Stimulated activated CD8-positive, alpha-beta memory T cell treated with anti-CD3 and anti-CD28 coated beads, Interleukin-15, amount 100 ng/mL, for 4 hours (primary cell): ENCODE results near the gene TAS1R3.
A peak's percentile ranks its signal among the peaks of the same experiment; 100 is the strongest.

ENCODE experiments used
- DNase-seq, 2 donors: peaks; one replicate each; pipeline ENCODE4 v3.0.0-alpha.2; 2020; ENCODE audit warnings: low read depth in 2 of 2

Gene TAS1R3

DNA sequence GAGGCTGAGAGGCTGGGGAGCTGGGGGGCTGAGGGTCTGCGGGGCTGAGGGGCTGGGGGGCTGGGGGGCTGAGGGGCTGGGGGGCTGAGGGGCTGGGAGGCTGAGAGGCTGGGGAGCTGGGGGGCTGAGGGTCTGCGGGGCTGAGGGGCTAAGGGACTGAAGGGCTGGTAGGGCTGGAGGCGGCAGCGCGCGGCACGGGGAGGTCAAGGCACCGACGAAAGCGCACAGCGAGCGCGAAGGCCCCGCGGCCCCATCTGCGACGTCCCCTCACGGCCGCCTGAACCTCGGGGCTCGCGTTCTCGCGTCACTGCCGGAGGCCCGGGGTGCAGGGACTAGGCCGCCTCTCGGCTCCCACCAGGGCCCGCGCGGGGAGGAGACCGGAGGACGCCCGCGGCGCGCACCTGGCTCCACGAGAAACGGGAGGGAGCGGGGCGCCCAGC lies 7.0 kb upstream of the TAS1R3 start:
- DNase-seq, result no peak

DNA sequence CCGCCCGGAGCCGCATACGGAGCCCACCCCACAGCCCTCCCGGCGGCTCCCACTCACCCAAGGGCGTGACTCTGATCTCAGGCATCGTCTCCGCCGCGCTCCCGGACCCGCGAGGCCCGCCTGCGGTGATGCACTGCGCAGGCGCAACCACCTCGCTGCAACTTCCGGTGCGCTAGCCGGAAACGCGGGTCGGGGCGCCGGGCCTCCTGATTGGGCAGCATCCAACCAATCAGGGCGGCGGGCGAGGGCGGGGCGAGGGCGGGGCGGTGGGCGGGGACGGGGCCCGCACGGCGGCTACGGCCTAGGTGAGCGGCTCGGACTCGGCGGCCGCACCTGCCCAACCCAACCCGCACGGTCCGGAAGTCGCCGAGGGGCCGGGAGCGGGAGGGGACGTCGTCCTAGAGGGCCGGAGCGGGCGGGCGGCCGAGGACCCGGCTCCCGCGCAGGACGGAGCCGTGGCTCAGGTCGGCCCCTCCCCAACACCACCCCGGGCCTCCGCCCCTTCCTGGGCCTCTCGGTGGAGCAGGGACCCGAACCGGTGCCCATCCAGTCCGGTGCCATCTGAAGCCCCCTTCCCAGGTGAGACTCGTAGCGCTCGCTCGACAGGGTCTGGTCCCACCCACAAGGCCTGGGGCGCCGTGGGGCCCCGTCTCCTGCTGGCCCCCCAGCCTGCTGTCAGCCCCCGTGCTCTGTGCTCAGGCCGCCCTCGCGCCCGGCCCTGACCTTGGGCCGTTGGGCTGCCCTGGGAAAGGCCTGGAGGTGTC lies 6.4 kb upstream of the TAS1R3 start, which contains the start of the genes CPTP and INTS11:
TSS of gene CPTP (plus strand) at position 279 of the 764 bp plus-strand sequence. CDS start 2,109 bp downstream, outside the sequence.
TSS of gene INTS11 (minus strand) at position 137 of the 764 bp plus-strand sequence. CDS start at position 85, 52 bp downstream.
- peak; percentile 91 to 93 for DNase-seq

DNA sequence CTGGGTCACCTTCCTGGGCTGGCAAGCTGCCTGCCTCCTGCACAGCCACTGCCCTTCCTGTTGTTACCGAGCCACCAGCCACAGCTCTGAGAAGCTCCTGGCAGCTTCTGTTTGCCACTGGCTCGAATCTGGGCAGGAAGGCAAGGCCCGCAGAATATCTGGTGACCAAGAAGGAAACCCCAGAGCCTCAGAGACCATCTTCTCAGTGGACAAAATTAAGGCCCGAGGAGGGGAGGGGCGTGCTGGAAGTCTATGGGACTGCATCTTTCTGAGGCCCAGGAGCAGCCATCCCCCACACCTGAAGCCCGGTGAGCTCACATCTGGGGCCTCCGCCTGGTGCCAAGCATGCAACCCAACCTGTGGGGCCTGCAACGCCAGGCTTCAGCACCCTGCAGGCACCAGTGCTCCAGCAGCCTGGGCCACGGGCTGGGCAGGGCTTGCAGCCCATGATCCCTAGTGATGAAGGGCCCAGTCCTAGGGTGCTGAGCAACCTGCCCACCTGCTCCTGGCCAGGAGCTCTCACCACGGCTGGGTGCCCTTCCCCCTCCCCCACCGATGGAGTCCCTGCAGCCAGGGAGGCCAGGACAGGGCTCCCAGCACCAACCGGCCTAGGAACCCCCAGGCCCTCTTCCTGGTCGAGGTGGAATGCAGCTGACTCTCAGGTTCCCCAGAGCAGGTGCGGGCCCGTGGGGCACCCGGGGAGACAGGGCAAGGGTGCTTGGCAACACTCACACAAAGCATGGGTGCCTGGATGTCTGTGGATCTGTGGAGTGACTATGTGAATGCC lies 5.6 kb upstream of the TAS1R3 start:
- no peak for DNase-seq

DNA sequence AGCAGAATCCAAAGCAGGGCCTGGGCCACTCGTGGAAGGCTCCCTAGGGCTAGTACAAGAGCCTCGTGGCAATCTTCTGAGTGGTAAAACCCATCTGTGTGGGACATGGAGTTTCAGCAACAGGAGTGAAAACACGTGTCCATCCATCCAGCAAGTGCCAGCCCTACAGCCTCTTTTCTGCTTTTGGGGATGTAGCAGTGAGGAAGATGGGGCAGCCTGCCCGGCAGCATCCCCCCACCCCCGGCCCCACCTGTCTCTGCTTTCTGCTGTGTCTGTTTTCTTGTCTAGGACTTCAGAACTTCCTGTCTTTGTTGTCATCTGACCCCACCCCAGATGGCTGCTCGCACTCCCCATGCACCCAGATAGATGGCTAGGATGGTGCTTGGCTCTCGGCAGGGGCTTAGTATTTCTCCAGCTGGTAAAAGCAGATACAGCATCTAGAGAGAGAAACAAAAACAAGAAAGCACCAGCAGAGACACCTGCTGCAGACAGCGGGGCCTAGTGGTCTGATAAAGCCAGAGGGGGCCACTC lies 4.9 kb upstream of the TAS1R3 start:
- no peak for DNase-seq

DNA sequence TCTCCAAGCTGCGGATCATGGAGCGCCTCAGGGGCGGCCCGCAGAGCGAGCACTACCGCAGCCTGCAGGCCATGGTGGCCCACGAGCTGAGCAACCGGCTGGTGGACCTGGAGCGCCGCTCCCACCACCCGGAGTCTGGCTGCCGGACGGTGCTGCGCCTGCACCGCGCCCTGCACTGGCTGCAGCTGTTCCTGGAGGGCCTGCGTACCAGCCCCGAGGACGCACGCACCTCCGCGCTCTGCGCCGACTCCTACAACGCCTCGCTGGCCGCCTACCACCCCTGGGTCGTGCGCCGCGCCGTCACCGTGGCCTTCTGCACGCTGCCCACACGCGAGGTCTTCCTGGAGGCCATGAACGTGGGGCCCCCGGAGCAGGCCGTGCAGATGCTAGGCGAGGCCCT lies 3.8 kb upstream of the TAS1R3 start:
- DNase-seq, result no peak

DNA sequence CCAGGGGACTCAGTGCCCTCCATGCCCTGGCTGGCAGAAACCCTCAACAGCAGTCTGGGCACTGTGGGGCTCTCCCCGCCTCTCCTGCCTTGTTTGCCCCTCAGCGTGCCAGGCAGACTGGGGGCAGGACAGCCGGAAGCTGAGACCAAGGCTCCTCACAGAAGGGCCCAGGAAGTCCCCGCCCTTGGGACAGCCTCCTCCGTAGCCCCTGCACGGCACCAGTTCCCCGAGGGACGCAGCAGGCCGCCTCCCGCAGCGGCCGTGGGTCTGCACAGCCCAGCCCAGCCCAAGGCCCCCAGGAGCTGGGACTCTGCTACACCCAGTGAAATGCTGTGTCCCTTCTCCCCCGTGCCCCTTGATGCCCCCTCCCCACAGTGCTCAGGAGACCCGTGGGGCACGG lies 2.8 kb upstream of the TAS1R3 start:
- DNase-seq, result no peak

DNA sequence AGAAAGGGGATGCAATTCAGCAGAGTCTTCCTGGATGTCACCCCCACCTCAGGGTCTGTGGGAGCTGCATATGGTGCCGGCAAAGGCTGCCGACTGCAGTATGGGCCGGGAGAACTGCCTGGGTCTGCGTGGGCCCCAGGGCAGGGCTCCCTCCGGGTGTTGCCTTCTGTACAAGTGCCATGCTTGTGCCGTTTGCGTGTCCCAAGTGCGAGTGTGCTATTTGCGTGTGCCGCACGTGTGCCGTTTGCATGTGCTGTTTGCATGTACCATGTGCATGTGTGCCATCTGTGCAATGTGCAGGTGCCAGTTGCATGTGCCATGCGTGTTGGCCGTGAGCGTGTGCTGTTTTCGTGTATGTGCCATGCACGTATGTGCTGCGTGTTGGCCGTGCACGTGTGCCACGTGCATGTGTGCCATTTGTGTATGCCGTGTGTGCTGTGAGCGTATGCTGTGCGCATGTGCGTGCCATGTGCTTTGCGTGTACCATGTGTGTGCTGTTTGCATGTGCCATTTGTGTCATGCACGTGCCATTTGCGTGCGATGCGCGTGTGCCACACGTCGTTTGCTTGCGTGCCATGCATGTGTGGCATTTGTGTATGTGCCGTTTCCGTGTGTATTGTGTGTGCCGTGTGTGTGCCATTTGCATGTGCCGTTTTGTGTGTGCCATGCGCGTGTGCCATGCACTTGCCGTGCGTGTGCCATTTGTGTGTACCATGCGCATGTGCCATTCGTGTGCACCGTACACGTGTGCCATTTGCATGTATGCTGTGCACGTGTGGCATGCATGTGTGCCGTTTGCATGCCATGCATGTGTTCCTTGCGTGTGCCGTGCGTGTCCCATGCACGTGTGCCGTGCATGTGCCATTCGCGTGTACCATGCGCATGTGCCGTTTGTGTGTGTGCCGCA lies 1.5 kb upstream of the TAS1R3 start:
- DNase-seq, result no peak

DNA sequence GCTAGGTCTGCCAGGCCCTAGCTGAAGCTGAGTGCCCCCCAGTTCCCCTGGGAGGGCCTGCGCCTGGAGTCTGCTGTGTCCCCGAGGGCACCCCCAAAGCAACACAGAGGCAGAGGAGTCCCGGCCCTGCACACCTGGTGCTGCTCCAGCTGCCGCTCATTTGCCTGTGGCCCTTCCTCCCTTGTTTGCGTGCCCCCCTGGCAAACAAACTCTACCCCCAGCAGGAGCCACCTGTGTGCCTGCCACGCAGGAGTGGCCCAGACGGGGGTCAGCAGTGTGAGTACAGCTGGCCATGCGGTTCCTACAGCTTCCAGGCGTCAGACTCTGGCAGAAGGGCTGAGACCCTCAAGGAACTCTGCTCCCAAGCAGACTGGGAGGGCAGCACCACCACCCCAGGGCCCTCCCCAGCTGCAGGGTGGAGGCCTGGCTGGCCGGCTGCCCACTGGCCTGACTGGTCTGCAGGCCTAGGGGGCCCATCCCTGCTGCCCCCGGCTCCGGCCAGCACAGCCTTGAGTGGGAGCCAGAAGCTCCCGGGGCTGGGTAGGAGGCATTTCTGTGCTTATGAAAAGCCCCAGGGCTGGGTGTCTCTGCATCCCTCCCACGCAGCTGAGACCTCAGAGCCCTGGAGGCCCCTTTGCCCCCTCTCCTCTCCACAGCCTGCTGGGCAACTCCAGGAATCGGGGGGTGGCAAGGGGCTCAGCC lies 563 bp upstream of the TAS1R3 start:
- DNase-seq, result no peak

DNA sequence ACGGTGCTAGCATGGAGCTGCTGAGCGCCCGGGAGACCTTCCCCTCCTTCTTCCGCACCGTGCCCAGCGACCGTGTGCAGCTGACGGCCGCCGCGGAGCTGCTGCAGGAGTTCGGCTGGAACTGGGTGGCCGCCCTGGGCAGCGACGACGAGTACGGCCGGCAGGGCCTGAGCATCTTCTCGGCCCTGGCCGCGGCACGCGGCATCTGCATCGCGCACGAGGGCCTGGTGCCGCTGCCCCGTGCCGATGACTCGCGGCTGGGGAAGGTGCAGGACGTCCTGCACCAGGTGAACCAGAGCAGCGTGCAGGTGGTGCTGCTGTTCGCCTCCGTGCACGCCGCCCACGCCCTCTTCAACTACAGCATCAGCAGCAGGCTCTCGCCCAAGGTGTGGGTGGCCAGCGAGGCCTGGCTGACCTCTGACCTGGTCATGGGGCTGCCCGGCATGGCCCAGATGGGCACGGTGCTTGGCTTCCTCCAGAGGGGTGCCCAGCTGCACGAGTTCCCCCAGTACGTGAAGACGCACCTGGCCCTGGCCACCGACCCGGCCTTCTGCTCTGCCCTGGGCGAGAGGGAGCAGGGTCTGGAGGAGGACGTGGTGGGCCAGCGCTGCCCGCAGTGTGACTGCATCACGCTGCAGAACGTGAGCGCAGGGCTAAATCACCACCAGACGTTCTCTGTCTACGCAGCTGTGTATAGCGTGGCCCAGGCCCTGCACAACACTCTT lies 1.1 kb downstream of the TAS1R3 start:
- DNase-seq, result no peak

DNA sequence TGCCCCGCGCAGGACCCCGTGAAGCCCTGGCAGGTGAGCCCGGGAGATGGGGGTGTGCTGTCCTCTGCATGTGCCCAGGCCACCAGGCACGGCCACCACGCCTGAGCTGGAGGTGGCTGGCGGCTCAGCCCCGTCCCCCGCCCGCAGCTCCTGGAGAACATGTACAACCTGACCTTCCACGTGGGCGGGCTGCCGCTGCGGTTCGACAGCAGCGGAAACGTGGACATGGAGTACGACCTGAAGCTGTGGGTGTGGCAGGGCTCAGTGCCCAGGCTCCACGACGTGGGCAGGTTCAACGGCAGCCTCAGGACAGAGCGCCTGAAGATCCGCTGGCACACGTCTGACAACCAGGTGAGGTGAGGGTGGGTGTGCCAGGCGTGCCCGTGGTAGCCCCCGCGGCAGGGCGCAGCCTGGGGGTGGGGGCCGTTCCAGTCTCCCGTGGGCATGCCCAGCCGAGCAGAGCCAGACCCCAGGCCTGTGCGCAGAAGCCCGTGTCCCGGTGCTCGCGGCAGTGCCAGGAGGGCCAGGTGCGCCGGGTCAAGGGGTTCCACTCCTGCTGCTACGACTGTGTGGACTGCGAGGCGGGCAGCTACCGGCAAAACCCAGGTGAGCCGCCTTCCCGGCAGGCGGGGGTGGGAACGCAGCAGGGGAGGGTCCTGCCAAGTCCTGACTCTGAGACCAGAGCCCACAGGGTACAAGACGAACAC lies 1.8 kb downstream of the TAS1R3 start:
- DNase-seq, result no peak

DNA sequence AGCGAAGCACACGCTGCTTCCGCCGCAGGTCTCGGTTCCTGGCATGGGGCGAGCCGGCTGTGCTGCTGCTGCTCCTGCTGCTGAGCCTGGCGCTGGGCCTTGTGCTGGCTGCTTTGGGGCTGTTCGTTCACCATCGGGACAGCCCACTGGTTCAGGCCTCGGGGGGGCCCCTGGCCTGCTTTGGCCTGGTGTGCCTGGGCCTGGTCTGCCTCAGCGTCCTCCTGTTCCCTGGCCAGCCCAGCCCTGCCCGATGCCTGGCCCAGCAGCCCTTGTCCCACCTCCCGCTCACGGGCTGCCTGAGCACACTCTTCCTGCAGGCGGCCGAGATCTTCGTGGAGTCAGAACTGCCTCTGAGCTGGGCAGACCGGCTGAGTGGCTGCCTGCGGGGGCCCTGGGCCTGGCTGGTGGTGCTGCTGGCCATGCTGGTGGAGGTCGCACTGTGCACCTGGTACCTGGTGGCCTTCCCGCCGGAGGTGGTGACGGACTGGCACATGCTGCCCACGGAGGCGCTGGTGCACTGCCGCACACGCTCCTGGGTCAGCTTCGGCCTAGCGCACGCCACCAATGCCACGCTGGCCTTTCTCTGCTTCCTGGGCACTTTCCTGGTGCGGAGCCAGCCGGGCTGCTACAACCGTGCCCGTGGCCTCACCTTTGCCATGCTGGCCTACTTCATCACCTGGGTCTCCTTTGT lies 2.6 kb downstream of the TAS1R3 start:
- no peak for DNase-seq

DNA sequence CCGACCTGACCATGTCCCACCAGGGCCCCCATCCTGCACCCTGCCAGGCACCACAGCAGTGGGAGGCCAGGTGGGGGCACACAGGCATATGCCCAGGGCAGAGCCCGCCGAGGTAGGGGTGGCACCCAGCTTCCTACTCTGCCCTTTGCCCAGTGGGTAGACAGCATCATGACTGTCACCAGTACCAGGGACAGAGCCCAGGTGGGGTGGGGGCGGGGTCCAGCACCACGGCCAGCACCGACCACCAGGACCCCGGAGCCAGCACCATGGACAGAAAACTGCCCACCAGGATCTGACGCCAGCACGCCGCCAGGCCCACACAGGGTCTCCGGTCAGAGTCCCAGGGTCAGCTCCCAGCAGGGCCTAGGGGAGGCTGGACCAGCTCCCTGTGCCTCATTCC lies 3.8 kb downstream of the TAS1R3 start:
- DNase-seq, result no peak

DNA sequence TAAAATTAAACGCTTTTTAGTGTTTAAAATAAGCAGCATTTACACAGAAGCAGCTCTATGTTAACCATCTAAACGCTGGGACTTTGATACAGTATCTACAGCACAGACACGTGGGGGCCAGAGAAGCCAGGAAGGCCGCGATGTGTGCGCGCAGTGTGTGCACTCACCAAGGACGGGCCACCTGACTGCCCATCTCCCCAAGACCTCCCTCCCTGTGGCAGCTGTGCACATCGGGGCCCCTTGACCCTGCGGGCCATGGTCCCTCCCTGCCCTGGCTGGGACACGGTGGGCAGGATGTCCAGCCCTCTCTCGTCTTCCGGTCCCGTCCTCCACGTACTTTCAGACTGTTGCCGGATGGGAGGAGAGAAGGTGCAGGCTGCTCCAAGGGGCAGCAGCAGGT lies 4.2 kb downstream of the TAS1R3 start:
- no peak for DNase-seq

DNA sequence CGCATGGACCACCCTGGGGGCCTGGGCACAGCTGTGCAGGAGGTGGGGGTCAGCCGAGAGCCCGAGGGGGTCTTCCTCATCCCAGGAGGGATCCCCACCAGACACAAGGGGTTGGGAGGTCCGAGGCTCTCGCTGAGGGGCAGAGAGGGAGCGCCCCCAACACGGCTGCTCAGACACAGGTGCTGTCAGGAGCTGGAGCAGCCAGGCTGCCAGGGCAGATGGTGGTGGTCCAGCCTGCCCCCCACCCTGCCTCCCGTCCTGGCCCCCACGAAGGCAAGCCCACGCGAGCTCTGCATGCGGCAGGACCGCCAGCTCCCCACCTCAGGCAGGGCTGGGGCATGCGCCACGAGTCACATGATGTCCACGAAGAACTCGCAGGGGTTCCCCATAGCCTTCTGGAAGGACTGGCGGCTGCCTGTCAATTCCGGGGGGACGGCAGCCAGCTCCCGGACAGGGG lies 4.7 kb downstream of the TAS1R3 start:
- DNase-seq, result no peak

DNA sequence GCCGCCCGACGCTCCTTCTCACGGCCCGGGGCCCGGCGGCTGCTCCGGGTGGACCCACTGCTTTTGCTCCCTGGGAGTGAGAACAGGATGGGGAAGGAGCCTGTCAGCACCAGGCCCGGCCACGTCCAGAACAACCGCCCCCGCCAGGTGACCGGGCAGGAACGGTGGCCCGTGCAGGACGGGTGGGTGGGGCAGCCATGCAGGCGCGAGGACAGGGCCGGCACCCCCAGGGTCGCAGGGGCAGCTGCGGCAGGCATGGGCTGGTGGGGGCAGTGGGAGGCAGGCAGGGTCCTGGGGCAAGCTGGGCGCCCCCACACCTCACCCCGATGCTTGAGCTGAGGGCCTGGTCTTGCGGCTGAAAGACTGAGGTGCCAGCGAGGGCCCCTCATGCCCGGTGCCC lies 5.4 kb downstream of the TAS1R3 start:
- DNase-seq, result no peak

DNA sequence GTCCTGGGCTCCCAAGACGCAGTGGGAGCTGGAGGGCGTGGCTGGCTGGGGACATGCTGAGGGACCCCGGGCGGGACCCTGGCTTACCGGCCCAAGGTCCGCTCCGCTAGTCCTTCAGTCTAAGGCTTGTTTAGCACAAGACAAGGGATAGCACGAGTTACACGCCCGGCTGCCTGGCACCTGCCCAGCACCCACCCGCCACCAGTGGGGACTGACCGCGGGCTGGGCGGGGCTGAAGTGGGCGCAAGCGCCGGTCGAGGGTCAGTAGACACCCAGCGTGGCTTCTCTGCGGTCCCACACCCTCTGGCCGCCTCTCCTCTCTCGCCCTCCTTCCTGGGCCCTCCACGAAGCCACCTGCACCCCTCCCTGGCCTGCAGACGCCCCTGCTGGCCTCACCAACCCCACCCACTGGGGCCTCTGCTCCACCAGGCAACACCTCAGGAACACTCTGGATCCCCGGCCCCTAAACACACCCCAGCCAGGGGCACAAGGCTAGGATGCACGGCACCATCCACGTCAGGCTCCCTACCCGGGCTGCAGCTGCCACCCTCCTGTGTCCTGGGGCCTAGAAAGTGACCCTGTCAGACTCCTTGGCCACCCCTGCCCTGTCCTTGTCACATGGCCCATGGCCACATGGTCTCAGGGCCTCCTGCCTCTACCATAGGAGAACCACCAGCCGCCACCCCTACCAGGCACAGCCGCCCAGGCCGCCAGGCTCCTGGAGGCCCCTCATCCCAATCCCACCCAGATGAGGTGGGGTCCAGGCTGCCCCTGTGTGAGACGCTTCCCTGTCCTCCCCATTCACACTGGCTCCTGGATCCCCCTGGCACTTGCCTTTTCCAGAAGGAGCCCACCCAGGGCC lies 6.1 kb downstream of the TAS1R3 start:
- DNase-seq, result no peak

DNA sequence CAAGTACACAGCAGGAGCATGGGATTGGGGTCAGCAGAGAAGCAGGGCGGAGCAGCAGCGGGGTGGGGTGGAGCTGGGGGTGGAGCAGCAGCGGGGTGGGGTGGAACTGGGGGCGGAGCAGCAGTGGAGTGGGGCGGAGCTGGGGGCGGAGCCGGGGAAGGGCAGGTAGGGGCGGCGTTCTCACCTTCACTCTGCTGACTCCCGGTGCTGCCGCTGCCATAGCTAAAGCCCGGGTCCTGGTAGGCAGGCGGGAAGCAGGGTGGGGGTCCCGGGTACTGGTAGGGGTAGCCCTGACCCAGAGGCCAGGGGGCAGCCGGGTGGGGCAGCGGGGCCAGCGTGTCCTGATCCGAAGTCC lies 6.7 kb downstream of the TAS1R3 start:
- DNase-seq, result no peak

DNA sequence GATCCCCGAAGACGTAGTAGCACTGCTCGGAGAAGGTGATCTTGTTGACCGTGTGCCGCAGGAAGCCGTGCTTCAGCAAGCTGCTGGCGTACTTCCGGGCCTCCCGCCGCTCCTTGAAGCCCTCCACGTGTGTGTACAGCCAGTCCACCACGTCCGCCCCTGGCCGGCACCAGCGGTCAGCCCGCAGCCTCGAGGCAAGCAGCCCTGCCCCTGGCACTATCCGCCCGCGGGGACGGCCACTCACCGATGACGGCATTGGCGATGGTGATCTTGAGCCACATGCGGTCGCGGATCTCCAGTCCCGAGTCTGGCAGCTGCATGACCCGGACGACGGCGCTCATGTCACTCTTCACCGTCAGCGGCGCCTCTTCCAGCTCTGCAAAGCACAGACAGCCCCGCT lies 7.2 kb downstream of the TAS1R3 start:
- DNase-seq, result no peak
